ENCODE results near the gene AGR2. TPM values are rescaled to one million over a fixed set of nuclear protein-coding genes. Genes with fewer than 3 reads are reported as not detected.

AGR2 gene
- total RNA-seq, 1 experiment from 2014 or later: 0.93 TPM

GRCh38 chr7:16758036-16758435 is 46.8 kb downstream of the AGR2 start:
- Histone ChIP-seq H3K9ac (ENCODE audit: low read length) (no peak overlapping the region), H3K36me3 (ENCODE audit: control insufficient read depth in 1 of 2, insufficient read depth in 2 of 2, low read length in 2 of 2) (no peaks in the 10 kb centered on the region), H3K27ac (ENCODE audit: low read depth, low read length) (no peak overlapping the region), H3K9me2 (ENCODE audit: insufficient read depth) (no peaks in the 10 kb centered on the region), H3K9me3 (ENCODE audit: control insufficient read depth in 1 of 2, insufficient read depth in 1 of 2, low read depth in 1 of 2, low read length in 2 of 2) (no peaks in the 10 kb centered on the region), H3K27me3 (ENCODE audit: insufficient read depth, low read length) (no peaks in the 10 kb centered on the region), H3K4me2 (ENCODE audit: low read length) (no peak overlapping the region), H3K4me1 (ENCODE audit: control insufficient read depth in 1 of 2, insufficient read depth in 2 of 2, low read length in 2 of 2) (peaks cover 4 to 13% of the 10 kb centered on the region in 2 experiments; a peak in 3 of 4 replicates), H3K79me2 (ENCODE audit: insufficient read depth, low read length) (0 out of 2 replicates have a peak, but pooled peaks cover 7% of the 10 kb centered on the region), H4K20me1 (ENCODE audit: insufficient read depth) (no peaks in the 10 kb centered on the region), H3K4me3 (replicated peaks in 1 of 2; ENCODE audit: low read depth in 1 of 2, low read length in 2 of 2) (no peak overlapping the region), H2AFZ (ENCODE audit: low read depth, low read length, poor library complexity, severe bottlenecking) (no peak overlapping the region)
- ATAC-seq (no peak), DNase-seq (ENCODE audit: low read depth, low spot score) (no peak)
- POLR2A ChIA-PET: no interaction called here
- CTCF ChIA-PET: no interaction called here
- TF ChIP-seq ELF1 (IDR thresholded peaks at IDR 0.05; ENCODE audit: borderline replicate concordance, low read depth) (no peak), YY1 (IDR thresholded peaks at IDR 0.05; ENCODE audit: extremely low read depth, insufficient replicate concordance, low read depth, low read length) (no peak), EGR1 (IDR thresholded peaks at IDR 0.05; ENCODE audit: low read depth) (no peak), ZFX (IDR thresholded peaks at IDR 0.05) (no peak), JUND (IDR thresholded peaks at IDR 0.05) (no peak), POLR2A (IDR thresholded peaks at IDR 0.05; ENCODE audit: borderline replicate concordance, extremely low read depth, insufficient read depth, insufficient read length) (no peak), POLR2AphosphoS5 (IDR thresholded peaks at IDR 0.05; ENCODE audit: low read depth, low read length) (no peak), SIN3A (IDR thresholded peaks at IDR 0.05; ENCODE audit: low read depth) (no peak), EZH2 (IDR thresholded peaks at IDR 0.05) (no peak), SRF (IDR thresholded peaks at IDR 0.05; ENCODE audit: low read depth) (no peak), RAD21 (IDR thresholded peaks at IDR 0.05; ENCODE audit: low read depth) (no peak), CBX3 (IDR thresholded peaks at IDR 0.05; ENCODE audit: low read depth) (no peak), FOSL1 (IDR thresholded peaks at IDR 0.05; ENCODE audit: low read depth) (no peak), EZH2phosphoT487 (IDR thresholded peaks at IDR 0.05; ENCODE audit: borderline replicate concordance) (no peak)
- TF ChIP-seq, protein P1, sequence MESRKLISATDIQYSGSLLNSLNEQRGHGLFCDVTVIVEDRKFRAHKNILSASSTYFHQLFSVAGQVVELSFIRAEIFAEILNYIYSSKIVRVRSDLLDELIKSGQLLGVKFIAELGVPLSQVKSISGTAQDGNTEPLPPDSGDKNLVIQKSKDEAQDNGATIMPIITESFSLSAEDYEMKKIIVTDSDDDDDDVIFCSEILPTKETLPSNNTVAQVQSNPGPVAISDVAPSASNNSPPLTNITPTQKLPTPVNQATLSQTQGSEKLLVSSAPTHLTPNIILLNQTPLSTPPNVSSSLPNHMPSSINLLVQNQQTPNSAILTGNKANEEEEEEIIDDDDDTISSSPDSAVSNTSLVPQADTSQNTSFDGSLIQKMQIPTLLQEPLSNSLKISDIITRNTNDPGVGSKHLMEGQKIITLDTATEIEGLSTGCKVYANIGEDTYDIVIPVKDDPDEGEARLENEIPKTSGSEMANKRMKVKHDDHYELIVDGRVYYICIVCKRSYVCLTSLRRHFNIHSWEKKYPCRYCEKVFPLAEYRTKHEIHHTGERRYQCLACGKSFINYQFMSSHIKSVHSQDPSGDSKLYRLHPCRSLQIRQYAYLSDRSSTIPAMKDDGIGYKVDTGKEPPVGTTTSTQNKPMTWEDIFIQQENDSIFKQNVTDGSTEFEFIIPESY (IDR thresholded peaks at IDR 0.05; ENCODE audit: extremely low read depth, insufficient replicate concordance, low read length): no peak
- TF ChIP-seq, protein P2, sequence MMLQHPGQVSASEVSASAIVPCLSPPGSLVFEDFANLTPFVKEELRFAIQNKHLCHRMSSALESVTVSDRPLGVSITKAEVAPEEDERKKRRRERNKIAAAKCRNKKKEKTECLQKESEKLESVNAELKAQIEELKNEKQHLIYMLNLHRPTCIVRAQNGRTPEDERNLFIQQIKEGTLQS (IDR thresholded peaks at IDR 0.05): no peak
- TF ChIP-seq, protein P3, sequence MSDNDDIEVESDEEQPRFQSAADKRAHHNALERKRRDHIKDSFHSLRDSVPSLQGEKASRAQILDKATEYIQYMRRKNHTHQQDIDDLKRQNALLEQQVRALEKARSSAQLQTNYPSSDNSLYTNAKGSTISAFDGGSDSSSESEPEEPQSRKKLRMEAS (IDR thresholded peaks at IDR 0.05): no peak
- RAD21 ChIA-PET (ENCODE audit: low non-redundant PET in 1 of 2, low total read pairs in 2 of 2, uncharacterized antibody in 2 of 2, unreplicated experiment in 2 of 2): no interaction called here
- intact Hi-C loops (cut with micrococcal nuclease): no loop called here
- BruUV-seq (replicated peaks): no TSS peak
